MM.1S (cell line): Measurements from ENCODE around the gene LOXHD1.

Experiments used
- DNase-seq: peaks from one replicate; pipeline ENCODE4 v3.0.0-alpha.2; 2015
- H2AFZ ChIP-seq: fragments of 300-600 bp; sonication (generic); 2 replicates; pipeline ENCODE4 v1.6.0; 2016; ENCODE audit warnings: antibody characterized with exemption, low read length
- H3F3A ChIP-seq: fragments of 300-600 bp; sonication (generic); 2 replicates; pipeline ENCODE4 v1.6.1; 2016; ENCODE audit warnings: mild to moderate bottlenecking, antibody characterized with exemption, low read length, moderate library complexity, mixed read lengths; ENCODE audit not compliant: insufficient read depth
- H3K27ac ChIP-seq: fragments of 300-600 bp; sonication (generic); 2 replicates; pipeline ENCODE4 v1.5.1; 2016; ENCODE audit warnings: mild to moderate bottlenecking, low read length
- H3K27me3 ChIP-seq: fragments of 300-600 bp; sonication (generic); replicated peaks from 2 replicates; pipeline ENCODE4 v1.6.0; 2016; ENCODE audit warnings: low read length; ENCODE audit not compliant: insufficient read depth
- H3K36me3 ChIP-seq: fragments of 300-600 bp; sonication (generic); replicated peaks from 2 replicates; pipeline ENCODE4 v1.6.1; 2016; ENCODE audit warnings: mild to moderate bottlenecking, low read length, mixed read lengths; ENCODE audit not compliant: insufficient read depth
- H3K4me1 ChIP-seq: fragments of 300-600 bp; sonication (generic); 2 replicates; pipeline ENCODE4 v1.6.1; 2016; ENCODE audit warnings: low read length, mixed read lengths
- H3K4me2 ChIP-seq: fragments of 300-600 bp; sonication (generic); 2 replicates; pipeline ENCODE4 v1.6.0; 2016; ENCODE audit warnings: low read depth, low read length
- H3K4me3 ChIP-seq: fragments of 300-600 bp; sonication (generic); 2 replicates; pipeline ENCODE4 v1.5.1; 2016; ENCODE audit warnings: low read length, mixed read lengths
- H3K79me2 ChIP-seq: fragments of 300-600 bp; sonication (generic); 2 replicates; pipeline ENCODE4 v1.6.1; 2016; ENCODE audit warnings: mixed run types, low read length, mixed read lengths
- H3K9ac ChIP-seq: fragments of 300-600 bp; sonication (generic); 2 replicates; pipeline ENCODE4 v1.6.1; 2016; ENCODE audit warnings: low read length, mixed read lengths
- H3K9me2 ChIP-seq: fragments of 300-600 bp; sonication (generic); replicated peaks from 2 replicates; pipeline ENCODE4 v1.6.1; 2016; ENCODE audit warnings: mild to moderate bottlenecking, low read length, mixed read lengths; ENCODE audit not compliant: insufficient read depth
- H3K9me3 ChIP-seq: fragments of 300-600 bp; sonication (generic); replicated peaks from 2 replicates; pipeline ENCODE4 v1.6.1; 2016; ENCODE audit warnings: mild to moderate bottlenecking, low read length, mixed read lengths; ENCODE audit not compliant: insufficient read depth
- H4K20me1 ChIP-seq: fragments of 300-600 bp; sonication (generic); 2 replicates; pipeline ENCODE4 v1.6.1; 2016; ENCODE audit warnings: mild to moderate bottlenecking, low read length, moderate library complexity, mixed read lengths; ENCODE audit not compliant: insufficient read depth
- EZH2 ChIP-seq: fragments of 300-600 bp; sonication (generic); optimal IDR thresholded peaks from 2 replicates; pipeline ENCODE3; 2017; ENCODE audit warnings: low read depth, mild to moderate bottlenecking, antibody characterized with exemption, low read length, mixed read lengths
- EZH2phosphoT487 ChIP-seq: fragments of 300-600 bp; sonication (generic); IDR thresholded peaks from 2 replicates; pipeline ENCODE4 v1.6.1; 2018; ENCODE audit warnings: antibody characterized with exemption, low read length
- TF ChIP-seq, protein P1 (sequence below): fragments of 300-600 bp; sonication (generic); IDR thresholded peaks from 2 replicates; pipeline ENCODE4 v1.5.1; 2016; ENCODE audit warnings: antibody characterized with exemption, low read length, mixed read lengths

LOXHD1 gene

DNA sequence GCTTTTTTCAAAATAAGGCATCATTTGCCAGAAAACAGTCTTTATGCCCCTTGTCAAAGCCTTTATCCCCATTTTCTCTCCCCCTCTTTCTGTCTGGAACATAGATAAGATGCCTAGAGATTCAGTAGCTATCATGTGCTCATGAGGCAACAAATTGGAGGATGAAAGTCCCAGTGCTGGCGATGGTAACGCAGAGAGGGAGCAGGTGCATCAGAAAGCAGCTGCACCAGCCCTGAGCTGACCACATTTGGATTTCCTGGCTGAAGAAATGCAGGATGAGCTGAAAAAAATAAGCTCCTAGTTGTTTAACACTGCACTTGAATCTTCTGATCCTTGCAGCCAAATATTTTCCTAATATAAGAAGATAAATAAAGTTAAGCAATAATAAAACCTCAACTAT lies 48.0 kb downstream of the LOXHD1 start:
- H3K4me1 ChIP-seq = peaks cover 8% of the 10 kb centered on the region
- H3K36me3 ChIP-seq = no peaks in the 10 kb centered on the region
- H4K20me1 ChIP-seq = no peaks in the 10 kb centered on the region
- no peaks in the 10 kb centered on the region for H3K27me3 ChIP-seq
- H3K9me2 ChIP-seq = no peaks in the 10 kb centered on the region
- H2AFZ ChIP-seq = no peak overlapping the region
- no peak overlapping the region for H3K9ac ChIP-seq
- no peaks in the 10 kb centered on the region for H3K79me2 ChIP-seq
- H3K4me2 ChIP-seq = 0 out of 2 replicates have a peak overlapping the region, but pooled peaks have one; percentile 23
- no peak for TF ChIP-seq EZH2phosphoT487
- TF ChIP-seq, protein P1, sequence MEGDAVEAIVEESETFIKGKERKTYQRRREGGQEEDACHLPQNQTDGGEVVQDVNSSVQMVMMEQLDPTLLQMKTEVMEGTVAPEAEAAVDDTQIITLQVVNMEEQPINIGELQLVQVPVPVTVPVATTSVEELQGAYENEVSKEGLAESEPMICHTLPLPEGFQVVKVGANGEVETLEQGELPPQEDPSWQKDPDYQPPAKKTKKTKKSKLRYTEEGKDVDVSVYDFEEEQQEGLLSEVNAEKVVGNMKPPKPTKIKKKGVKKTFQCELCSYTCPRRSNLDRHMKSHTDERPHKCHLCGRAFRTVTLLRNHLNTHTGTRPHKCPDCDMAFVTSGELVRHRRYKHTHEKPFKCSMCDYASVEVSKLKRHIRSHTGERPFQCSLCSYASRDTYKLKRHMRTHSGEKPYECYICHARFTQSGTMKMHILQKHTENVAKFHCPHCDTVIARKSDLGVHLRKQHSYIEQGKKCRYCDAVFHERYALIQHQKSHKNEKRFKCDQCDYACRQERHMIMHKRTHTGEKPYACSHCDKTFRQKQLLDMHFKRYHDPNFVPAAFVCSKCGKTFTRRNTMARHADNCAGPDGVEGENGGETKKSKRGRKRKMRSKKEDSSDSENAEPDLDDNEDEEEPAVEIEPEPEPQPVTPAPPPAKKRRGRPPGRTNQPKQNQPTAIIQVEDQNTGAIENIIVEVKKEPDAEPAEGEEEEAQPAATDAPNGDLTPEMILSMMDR = no peak
- DNase-seq = peak; percentile 16
- no peak overlapping the region for H3K4me3 ChIP-seq
- no peaks in the 10 kb centered on the region; the same call in 1 of the 2 replicates for H3F3A ChIP-seq
- no peak overlapping the region for H3K27ac ChIP-seq
- H3K9me3 ChIP-seq = no peaks in the 10 kb centered on the region

DNA sequence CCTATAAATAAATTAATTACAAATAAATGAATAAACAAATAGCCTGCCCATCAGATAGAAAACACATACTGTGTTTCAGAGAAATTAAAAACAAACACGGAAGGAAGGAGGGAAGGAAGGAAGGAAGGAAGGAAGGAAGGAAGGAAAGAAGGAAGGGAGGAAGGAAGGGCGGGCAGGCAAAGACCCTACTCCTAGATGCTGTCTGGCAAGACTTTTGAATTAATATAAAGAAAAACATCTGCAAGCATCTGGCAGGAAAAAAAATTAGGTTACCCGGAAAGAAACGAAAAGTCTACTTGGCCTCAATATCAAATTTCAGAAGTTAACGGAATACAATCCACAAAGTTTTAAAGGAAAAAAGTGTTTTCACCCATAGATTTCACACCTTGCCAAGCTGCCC lies 49.1 kb downstream of the LOXHD1 start:
- no peaks in the 10 kb centered on the region for H3K9me2 ChIP-seq
- no peak overlapping the region for H3K4me3 ChIP-seq
- no peaks in the 10 kb centered on the region for H3K36me3 ChIP-seq
- no peak overlapping the region for H2AFZ ChIP-seq
- H3F3A ChIP-seq = no peaks in the 10 kb centered on the region; the same call in 1 of the 2 replicates
- peaks cover 8% of the 10 kb centered on the region for H3K4me1 ChIP-seq
- H3K27me3 ChIP-seq = no peaks in the 10 kb centered on the region
- no peak for DNase-seq
- no peaks in the 10 kb centered on the region for H3K9me3 ChIP-seq
- no peak overlapping the region for H3K27ac ChIP-seq
- no peaks in the 10 kb centered on the region for H4K20me1 ChIP-seq
- no peaks in the 10 kb centered on the region for H3K79me2 ChIP-seq
- no peak overlapping the region for H3K4me2 ChIP-seq
- TF ChIP-seq EZH2 (no peak), EZH2phosphoT487 (no peak)
- TF ChIP-seq, protein P1 = no peak
- H3K9ac ChIP-seq = no peak overlapping the region

DNA sequence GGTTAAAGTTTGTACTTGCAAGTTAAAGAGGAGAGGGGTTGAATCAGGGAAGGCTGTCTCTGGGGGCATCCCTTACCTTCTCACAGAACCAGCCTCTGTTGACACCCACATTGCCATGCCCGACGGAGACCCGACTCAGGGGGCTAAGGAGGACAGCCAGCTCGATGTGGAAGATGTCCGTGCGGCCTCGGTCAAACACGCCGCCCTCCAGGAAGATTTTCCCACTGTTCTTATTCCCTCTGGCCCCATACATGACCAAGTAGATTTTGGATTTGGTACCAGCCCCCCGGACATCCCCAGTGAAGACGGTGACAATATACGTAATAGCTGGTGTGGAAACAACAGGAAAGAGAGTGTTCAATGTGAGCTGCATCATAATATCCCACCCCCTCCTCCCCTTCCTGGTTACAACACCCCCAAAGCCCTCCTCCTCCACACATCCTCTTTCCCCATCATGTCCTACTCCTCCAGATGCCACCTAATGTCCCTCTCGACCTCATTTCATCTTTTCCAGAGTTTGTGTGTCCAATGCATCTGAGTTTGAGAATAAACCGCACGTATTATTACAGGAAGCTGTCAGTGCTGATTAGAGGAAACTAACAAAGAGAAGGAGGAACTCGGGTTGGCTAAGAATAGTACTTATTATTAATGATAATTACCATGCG lies 55.7 kb downstream of the LOXHD1 start:
- no peaks in the 10 kb centered on the region for H3K36me3 ChIP-seq
- H3K4me3 ChIP-seq = no peak overlapping the region
- H3K9ac ChIP-seq = no peak overlapping the region
- TF ChIP-seq EZH2 (no peak), EZH2phosphoT487 (no peak)
- TF ChIP-seq, protein P1 = no peak
- no peaks in the 10 kb centered on the region for H3K27me3 ChIP-seq
- no peaks in the 10 kb centered on the region for H3K79me2 ChIP-seq
- peaks cover 5% of the 10 kb centered on the region for H3F3A ChIP-seq
- H3K4me1 ChIP-seq = peaks cover 9% of the 10 kb centered on the region
- H3K4me2 ChIP-seq = no peak overlapping the region
- no peaks in the 10 kb centered on the region for H4K20me1 ChIP-seq
- H3K27ac ChIP-seq = no peak overlapping the region
- H2AFZ ChIP-seq = no peak overlapping the region
- no peak for DNase-seq
- H3K9me3 ChIP-seq = no peaks in the 10 kb centered on the region
- no peaks in the 10 kb centered on the region for H3K9me2 ChIP-seq
